K562 (cell line): ENCODE data around the gene PARP9. TPM values are rescaled to one million over a fixed set of nuclear protein-coding genes. Genes with fewer than 3 reads are reported as not detected.

Experiments used
- ATAC-seq: fragments of 200-7000 bp; cut with Tn5 transposase; 3 replicates; pipeline ENCODE4 v1.9.1; 2020; ENCODE audit warnings: moderate library complexity
- BruUV-seq: library from RNA; stranded (reverse); fragments of 400-500 nt; replicated peaks from 2 replicates; lab custom pipeline; 2021; lab: Mats Ljungman, UMichigan
- CTCF ChIA-PET: fragments of 300-600 bp; formaldehyde crosslinking; extraction: SDS; loops from one replicate; lab custom pipeline; 2021; ENCODE audit warnings: low intra/inter-chr PET ratio; lab: Yijun Ruan, JAX
- POLR2A ChIA-PET: fragments of 300-600, 350-650 bp; sonication (Branson Sonifier 250); formaldehyde crosslinking; extraction: SDS; loops from one replicate; lab custom pipeline; 2021; ENCODE audit warnings: antibody characterized with exemption, inconsistent platforms; lab: Yijun Ruan, JAX
- DNase-seq, 4 experiments: peaks; one replicate each; pipeline versions ENCODE4 v3.0.0 to v3.0.0-alpha.2; 2011 to 2018; ENCODE audit warnings: low spot score in 3 of 4, mixed read lengths in 3 of 4; ENCODE audit errors: extremely low read depth in 1 of 4
- FAIRE-seq: peaks from 2 replicates; lab custom pipeline; 2011; peaks lifted over from hg19 to GRCh38; lab: Jason Lieb, UNC
- H2AFZ ChIP-seq: 2 replicates; pipeline ENCODE4 v1.6.0; 2011; ENCODE audit warnings: low read depth, low read length, control low read depth, inconsistent platforms
- H3K27ac ChIP-seq: fragments of 200-600 bp; 3 replicates; pipeline ENCODE4 v1.8.0; 2011; ENCODE audit warnings: low read depth, mild to moderate bottlenecking, control low read depth, inconsistent platforms, low read length, moderate library complexity, mixed read lengths; ENCODE audit errors: extremely low read depth
- H3K27me3 ChIP-seq, 2 experiments: fragments of 300-600 bp in 1 of 2; 2 replicates in 1 of 2; 3 replicates in 1 of 2; pipeline versions ENCODE4 v1.6.0 to v1.8.0; 2011; ENCODE audit warnings: inconsistent platforms in 2 of 2, low read length in 2 of 2, mild to moderate bottlenecking in 1 of 2, mixed read lengths in 1 of 2, moderate library complexity in 1 of 2; ENCODE audit not compliant: control insufficient read depth in 2 of 2, insufficient read depth in 2 of 2
- H3K36me3 ChIP-seq: fragments of 300-600 bp; 3 replicates; pipeline ENCODE4 v1.8.0; 2011; ENCODE audit warnings: mild to moderate bottlenecking, low read length, inconsistent platforms; ENCODE audit not compliant: control insufficient read depth, insufficient read depth
- H3K4me1 ChIP-seq, 2 experiments: fragments of 200-600 bp in 1 of 2; replicated peaks in 1 of 2; 2 replicates in 1 of 2; 3 replicates in 1 of 2; pipeline versions ENCODE4 v1.5.1 to v1.8.0; 2011; ENCODE audit warnings: inconsistent platforms in 2 of 2, low read length in 2 of 2, mild to moderate bottlenecking in 1 of 2, mixed read lengths in 1 of 2, moderate library complexity in 1 of 2; ENCODE audit not compliant: control insufficient read depth in 2 of 2, insufficient read depth in 2 of 2
- H3K4me2 ChIP-seq: 2 replicates; pipeline ENCODE4 v1.6.1; 2011; ENCODE audit warnings: low read length, control low read depth, inconsistent platforms, mixed read lengths; ENCODE audit not compliant: insufficient read depth
- H3K4me3 ChIP-seq: fragments of 200-600 bp; sonication (generic), shearing (Covaris generic); 2 replicates; pipeline ENCODE4 v1.5.1; 2016; ENCODE audit warnings: control low read depth, inconsistent platforms
- H3K79me2 ChIP-seq: fragments of 200-600 bp; 3 replicates; pipeline ENCODE4 v1.8.0; 2011; ENCODE audit warnings: low read length, inconsistent platforms; ENCODE audit not compliant: control insufficient read depth, insufficient read depth
- H3K9ac ChIP-seq, 2 experiments: 2 replicates each; pipeline versions ENCODE4 v1.6.0 to v1.6.1; 2011; ENCODE audit warnings: low read depth in 2 of 2, low read length in 2 of 2, control low read depth in 1 of 2, inconsistent platforms in 1 of 2, mild to moderate bottlenecking in 1 of 2, mixed read lengths in 1 of 2; ENCODE audit not compliant: insufficient read depth in 1 of 2
- H3K9me1 ChIP-seq: one replicate; pipeline ENCODE4 v1.6.0; 2011; ENCODE audit warnings: inconsistent platforms, mild to moderate bottlenecking, low read length, moderate library complexity; ENCODE audit not compliant: control insufficient read depth, insufficient read depth
- H3K9me3 ChIP-seq: replicated peaks from 2 replicates; pipeline ENCODE4 v1.5.1; 2011; ENCODE audit warnings: low read depth, low read length, inconsistent platforms; ENCODE audit not compliant: control insufficient read depth, insufficient read depth
- H4K20me1 ChIP-seq: replicated peaks from 2 replicates; pipeline ENCODE4 v1.6.1; 2011; ENCODE audit warnings: low read length, inconsistent platforms, mixed read lengths; ENCODE audit not compliant: control insufficient read depth, insufficient read depth
- CHAMP1 ChIP-seq: fragments of 450-650 bp; IDR thresholded peaks from 2 replicates; pipeline ENCODE4 v1.6.1; 2016; ENCODE audit warnings: mild to moderate bottlenecking
- CLOCK ChIP-seq: fragments of 250-450 bp; sonication (Bioruptor Pico); IDR thresholded peaks from 2 replicates; pipeline ENCODE4 v1.4.0; 2020; ENCODE audit warnings: mild to moderate bottlenecking, moderate library complexity, borderline replicate concordance
- HDAC3 ChIP-seq: fragments of 450-650 bp; IDR thresholded peaks from 2 replicates; pipeline ENCODE4 v1.6.1; 2018; ENCODE audit warnings: borderline replicate concordance, mild to moderate bottlenecking, moderate library complexity; ENCODE audit not compliant: partially characterized antibody
- HSF4 ChIP-seq: fragments of 250-450 bp; sonication (Bioruptor Pico); IDR thresholded peaks from 2 replicates; pipeline ENCODE4 v2.1.2; 2022; ENCODE audit warnings: mild to moderate bottlenecking, moderate library complexity, borderline replicate concordance
- JUND ChIP-seq, 2 experiments: IDR thresholded peaks; 2 replicates in 1 of 2; 3 replicates in 1 of 2; pipeline ENCODE4 v1.6.1; 2011; ENCODE audit warnings: borderline replicate concordance in 2 of 2, low read depth in 2 of 2, low read length in 2 of 2, improper control_type of control experiment in 1 of 2, missing biosample characterization in 1 of 2, missing genetic modification characterization in 1 of 2, missing genetic modification reagents in 1 of 2
- KLF6 ChIP-seq: fragments of 250-450 bp; sonication (Bioruptor Pico); IDR thresholded peaks from 2 replicates; pipeline ENCODE4 v1.4.0; 2020; ENCODE audit warnings: mild to moderate bottlenecking, moderate library complexity, borderline replicate concordance
- MAFF ChIP-seq: IDR thresholded peaks from 2 replicates; pipeline ENCODE4 v1.6.1; 2012; ENCODE audit warnings: low read length, improper control_type of control experiment
- NCOR1 ChIP-seq: fragments of 450-650 bp; IDR thresholded peaks from 2 replicates; pipeline ENCODE4 v1.6.1; 2016; ENCODE audit warnings: mild to moderate bottlenecking, moderate library complexity
- OTX1 ChIP-seq: fragments of 450-650 bp; formaldehyde crosslinking; IDR thresholded peaks from 2 replicates; pipeline ENCODE4 v1.4.0; 2022; ENCODE audit warnings: mild to moderate bottlenecking
- POLR2AphosphoS2 ChIP-seq: IDR thresholded peaks from 2 replicates; pipeline ENCODE4 v1.6.1; 2012; ENCODE audit warnings: low read length, improper control_type of control experiment
- RFX1 ChIP-seq: fragments of 450-650 bp; IDR thresholded peaks from 2 replicates; pipeline ENCODE4 v1.6.1; 2016; ENCODE audit warnings: mild to moderate bottlenecking, moderate library complexity
- SPI1 ChIP-seq: IDR thresholded peaks from 2 replicates; pipeline ENCODE4 v1.6.1; 2011; ENCODE audit warnings: low read depth, low read length, control low read depth, borderline replicate concordance
- SREBF1 ChIP-seq: fragments of 150-350 bp; IDR thresholded peaks from 2 replicates; pipeline ENCODE4 v1.6.1; 2014; ENCODE audit warnings: antibody characterized with exemption, low read depth, low read length, borderline replicate concordance
- SRSF9 ChIP-seq: fragments of 200-400 bp; formaldehyde crosslinking; IDR thresholded peaks from 2 replicates; pipeline ENCODE4 v1.6.1; 2017; ENCODE audit warnings: low read depth, low read length, borderline replicate concordance
- STAG1 ChIP-seq: sonication (generic); formaldehyde crosslinking; IDR thresholded peaks from 2 replicates; pipeline ENCODE4 v1.5.0; 2020; ENCODE audit warnings: missing genetic modification reagents, borderline replicate concordance
- ZBTB26 ChIP-seq: fragments of 450-650 bp; formaldehyde crosslinking; IDR thresholded peaks from 2 replicates; pipeline ENCODE4 v1.4.0; 2022; ENCODE audit warnings: missing genetic modification characterization
- ZNF174 ChIP-seq: fragments of 250-450 bp; sonication (Bioruptor Pico); IDR thresholded peaks from 2 replicates; pipeline ENCODE4 v1.4.0; 2020; ENCODE audit warnings: mild to moderate bottlenecking
- ZSCAN32 ChIP-seq: fragments of 450-650 bp; formaldehyde crosslinking; IDR thresholded peaks from 2 replicates; pipeline ENCODE4 v1.4.0; 2020; ENCODE audit warnings: mild to moderate bottlenecking, moderate library complexity
- WGBS: fragments of 100-300 bp; shearing (Covaris generic); methylation state at CpG from one replicate; pipeline ENCODE4 v1.1.6; 2016; ENCODE audit warnings: low coverage, mixed read lengths; ENCODE audit not compliant: insufficient coverage; ENCODE audit errors: missing lambda C conversion rate; 5-methylcytosine and 5-hydroxymethylcytosine counted together
- in situ Hi-C: fragments of 300-500 bp; cut with MboI; formaldehyde crosslinking; loops from 4 replicates; pipeline ENCODE4 v1.15.0; 2018; ENCODE audit warnings: inconsistent platforms, mixed read lengths
- intact Hi-C: fragments of 100-400 bp; cut with micrococcal nuclease; formaldehyde crosslinking; loops from 2 replicates; pipeline ENCODE4 v1.14.2; 2022
- polyA plus RNA-seq, 8 experiments: library from polyadenylated mRNA; depleted of rRNA in 4 of 8; stranded (reverse) in 5 of 8; unstranded in 3 of 8; fragments of >200 nt; fragmentation: Nextera tagmentation in 2 of 8; fragmentation: Illumina TruSeq in 1 of 8; extraction: Ambion mirVana in 2 of 8; extraction: Trizol in 1 of 8; gene quantifications; 2 replicates each; pipeline versions ENCODE4 v1.2.1 to v1.2.3, GENCODE V29; 2011 to 2014; ENCODE audit warnings: inconsistent platforms in 1 of 8, missing spikeins in 1 of 8
- total RNA-seq, 7 experiments: library from RNA; depleted of rRNA in 6 of 7; stranded (reverse); fragments of >200 nt in 6 of 7; fragmentation: Illumina TruSeq in 2 of 7; extraction: Trizol in 2 of 7; gene quantifications; 2 replicates each; pipeline versions ENCODE4 v1.2.1 to v1.2.3, GENCODE V29; 2011 to 2021; ENCODE audit warnings: low replicate concordance in 1 of 7

The PARP9 gene
- total and polyA plus RNA-seq, 9 of the 15 experiments (the other 6 are each of a cell fraction or from before 2014, with no cell fraction given), result 2.1 to 4.8 (median 3.4) TPM

- DNase-seq (no peak), ATAC-seq (no peak), FAIRE-seq (no peak)
- in situ Hi-C loops, result no loop called here
- H2AFZ ChIP-seq, result no peak overlapping the region
- H3K36me3 ChIP-seq, result 0 out of 3 replicates have a peak, but pooled peaks cover 2% of the 10 kb centered on the region
- H3K27me3 ChIP-seq, result no peaks in the 10 kb centered on the region
- no peaks in the 10 kb centered on the region for H3K79me2 ChIP-seq
- 13% methylated on average over 2 of the region's 2 CpGs for WGBS
- no peaks in the 10 kb centered on the region for H3K9me1 ChIP-seq
- ChIA-PET POLR2A (no interaction called here), CTCF (no interaction called here)
- BruUV-seq, result no TSS peak
- no peak overlapping the region for H3K27ac ChIP-seq
- H3K4me1 ChIP-seq, result no peaks in the 10 kb centered on the region
- H3K4me3 ChIP-seq, result no peak overlapping the region
- no peak overlapping the region for H3K4me2 ChIP-seq
- H3K9ac ChIP-seq, result no peak overlapping the region
- H3K9me3 ChIP-seq, result no peaks in the 10 kb centered on the region
- H4K20me1 ChIP-seq, result no peaks in the 10 kb centered on the region
- intact Hi-C loops, result no loop called here
- TF ChIP-seq SREBF1 (no peak), SRSF9 (no peak), CHAMP1 (no peak), POLR2AphosphoS2 (no peak), STAG1 (no peak), NCOR1 (no peak), CLOCK (CRISPR knock-in tag) (no peak), KLF6 (CRISPR knock-in tag) (no peak), ZBTB26 (CRISPR knock-in tag) (no peak), OTX1 (CRISPR knock-in tag) (no peak), RFX1 (no peak), JUND (IDR thresholded peaks at IDR 0.05; ENCODE audit: borderline replicate concordance, low read depth, low read length) (no peak), JUND (tag; IDR thresholded peaks at IDR 0.05; ENCODE audit: borderline replicate concordance, low read depth, low read length) (no peak), SPI1 (no peak), HSF4 (CRISPR knock-in tag) (no peak), HDAC3 (no peak), MAFF (no peak), ZSCAN32 (CRISPR knock-in tag) (no peak), ZNF174 (CRISPR knock-in tag) (no peak)
Measured at GRCh38 chr3:122533480-122533879, 30.6 kb downstream of the PARP9 start.
